Endothelial cell of umbilical vein (primary cell): Measurements from ENCODE around the gene KISS1R. TPM values are rescaled to one million over a fixed set of nuclear protein-coding genes. Genes with fewer than 3 reads are reported as not detected.

ENCODE experiments used
- BruUV-seq: library from RNA; stranded (reverse); fragments of 400-500 nt; replicated peaks from 2 replicates; lab custom pipeline; 2021; lab: Mats Ljungman, UMichigan
- CTCF ChIA-PET: fragments of 300-600, 350-600 bp; sonication (Branson Sonifier 250); formaldehyde crosslinking; loops from one replicate; lab custom pipeline; 2021; ENCODE audit warnings: antibody characterized with exemption, inconsistent platforms; lab: Charles Lee
- POLR2A ChIA-PET: fragments of 300-600, 350-600 bp; sonication (Branson Sonifier 250); formaldehyde crosslinking; loops from one replicate; lab custom pipeline; 2021; ENCODE audit warnings: antibody characterized with exemption, inconsistent platforms; lab: Charles Lee
- DNase-seq: peaks from one replicate; pipeline ENCODE4 v3.0.0-alpha.2; 2011; ENCODE audit warnings: low read depth, low spot score
- FAIRE-seq: peaks from 2 replicates; lab custom pipeline; 2011; peaks lifted over from hg19 to GRCh38; lab: Jason Lieb, UNC
- H2AFZ ChIP-seq: 2 replicates; pipeline ENCODE4 v1.6.0; 2012; ENCODE audit warnings: low read depth, low read length, control low read depth, inconsistent platforms
- H3K27ac ChIP-seq: 2 replicates; pipeline ENCODE4 v1.5.1; 2011; ENCODE audit warnings: low read depth, mild to moderate bottlenecking, control low read depth, low read length, moderate library complexity; ENCODE audit not compliant: insufficient read depth
- H3K27me3 ChIP-seq, 2 experiments: 2 replicates each; pipeline versions ENCODE4 v1.6.0 to v1.6.1; 2011; ENCODE audit warnings: low read length in 2 of 2, mixed read lengths in 1 of 2; ENCODE audit not compliant: control insufficient read depth in 2 of 2, insufficient read depth in 2 of 2
- H3K36me3 ChIP-seq, 2 experiments: 2 replicates in 1 of 2; 3 replicates in 1 of 2; pipeline ENCODE4 v1.5.1; 2011; ENCODE audit warnings: low read length in 2 of 2, mild to moderate bottlenecking in 1 of 2, moderate library complexity in 1 of 2; ENCODE audit not compliant: control insufficient read depth in 2 of 2, insufficient read depth in 2 of 2; ENCODE audit errors: extremely low read depth in 1 of 2
- H3K4me1 ChIP-seq: 3 replicates; pipeline ENCODE4 v1.5.1; 2011; ENCODE audit warnings: mild to moderate bottlenecking, low read length; ENCODE audit not compliant: control insufficient read depth, insufficient read depth; ENCODE audit errors: extremely low read depth
- H3K4me2 ChIP-seq: 2 replicates; pipeline ENCODE4 v1.6.1; 2011; ENCODE audit warnings: low read length, control low read depth, mixed read lengths; ENCODE audit not compliant: insufficient read depth
- H3K4me3 ChIP-seq, 3 experiments: fragments of 200-600 bp in 1 of 3; sonication (generic), shearing (Covaris generic) in 1 of 3; replicated peaks in 1 of 3; 2 replicates each; pipeline ENCODE4 v1.5.1; 2011 to 2016; ENCODE audit warnings: control low read depth in 3 of 3, low read length in 3 of 3, mild to moderate bottlenecking in 2 of 3, inconsistent platforms in 1 of 3, low read depth in 1 of 3, moderate library complexity in 1 of 3; ENCODE audit not compliant: insufficient read depth in 1 of 3
- H3K79me2 ChIP-seq: 2 replicates; pipeline ENCODE4 v1.6.0; 2012; ENCODE audit warnings: low read length, inconsistent platforms; ENCODE audit not compliant: control insufficient read depth, insufficient read depth
- H3K9ac ChIP-seq: replicated peaks from 2 replicates; pipeline ENCODE3; 2011; ENCODE audit warnings: low read length, control low read depth; ENCODE audit not compliant: insufficient read depth; ENCODE audit errors: extremely low read depth
- H3K9me1 ChIP-seq: replicated peaks from 3 replicates; pipeline ENCODE4 v1.6.0; 2011; ENCODE audit warnings: mild to moderate bottlenecking, low read length; ENCODE audit not compliant: control insufficient read depth, insufficient read depth; ENCODE audit errors: extremely low read depth
- H3K9me3 ChIP-seq: replicated peaks from 2 replicates; pipeline ENCODE4 v1.5.1; 2012; ENCODE audit warnings: low read length, inconsistent platforms; ENCODE audit not compliant: control insufficient read depth, insufficient read depth
- H4K20me1 ChIP-seq: replicated peaks from 2 replicates; pipeline ENCODE3; 2011; ENCODE audit warnings: mild to moderate bottlenecking, low read length; ENCODE audit not compliant: control insufficient read depth, insufficient read depth; ENCODE audit errors: extremely low read depth
- EZH2 ChIP-seq: IDR thresholded peaks from 2 replicates; pipeline ENCODE4 v1.6.1; 2012; ENCODE audit warnings: borderline replicate concordance, low read depth, mild to moderate bottlenecking, moderate library complexity, low read length, inconsistent platforms; ENCODE audit not compliant: severe bottlenecking
- FOS ChIP-seq: IDR thresholded peaks from 2 replicates; pipeline ENCODE4 v1.6.1; 2011; ENCODE audit warnings: mild to moderate bottlenecking, low read length, moderate library complexity, borderline replicate concordance; ENCODE audit not compliant: insufficient read depth
- GATA2 ChIP-seq: IDR thresholded peaks from 2 replicates; pipeline ENCODE4 v1.7.0; 2011; ENCODE audit warnings: low read depth, mild to moderate bottlenecking, moderate library complexity, mixed read lengths, low read length; ENCODE audit not compliant: insufficient read length, insufficient read depth
- JUN ChIP-seq: IDR thresholded peaks from 2 replicates; pipeline ENCODE4 v1.6.1; 2011; ENCODE audit warnings: borderline replicate concordance, low read depth; ENCODE audit not compliant: insufficient read length, insufficient read depth
- MAX ChIP-seq: IDR thresholded peaks from 2 replicates; pipeline ENCODE4 v1.6.1; 2011; ENCODE audit not compliant: insufficient read depth, insufficient read length
- MYC ChIP-seq: IDR thresholded peaks from one replicate; pipeline ENCODE4 v1.6.1; 2011; ENCODE audit warnings: mild to moderate bottlenecking, low read depth, low read length
- POLR2A ChIP-seq: IDR thresholded peaks from 2 replicates; pipeline ENCODE4 v1.6.1; 2012; ENCODE audit warnings: low read depth, mild to moderate bottlenecking, control low read depth, low read length
- POLR2AphosphoS5 ChIP-seq: IDR thresholded peaks from 2 replicates; pipeline ENCODE4 v1.6.1; 2012; ENCODE audit warnings: low read depth, mild to moderate bottlenecking, control low read depth, low read length, moderate library complexity; ENCODE audit not compliant: insufficient read depth
- dilution Hi-C: fragments of 300-500 bp; cut with MboI; formaldehyde crosslinking; loops from one replicate; pipeline ENCODE4 v1.15.0; 2019; ENCODE audit warnings: low sequenced_read_pairs; ENCODE audit not compliant: extremely low pct_ligation_motif_present
- intact Hi-C: fragments of 100-400 bp; cut with micrococcal nuclease; formaldehyde crosslinking; loops from one replicate; pipeline ENCODE4 v1.10.0; 2022
- polyA plus RNA-seq, 4 experiments: library from polyadenylated mRNA; depleted of rRNA in 3 of 4; stranded (reverse) in 3 of 4; unstranded in 1 of 4; fragments of >200 nt; gene quantifications; 2 replicates each; pipeline versions ENCODE4 v1.2.1 to v1.2.3, GENCODE V29; 2011 to 2012; ENCODE audit warnings: missing spikeins in 1 of 4
- total RNA-seq: library from RNA; stranded (reverse); gene quantifications from 2 replicates; pipeline ENCODE4 v1.2.3, GENCODE V29; 2021
- TF ChIP-seq, protein P1 (sequence below), 2 donors: IDR thresholded peaks; 1 replicate in 1 of 2; 2 replicates in 1 of 2; pipeline ENCODE4 v1.5.1; 2011; ENCODE audit warnings: low read length in 2 of 2, mild to moderate bottlenecking in 2 of 2, moderate library complexity in 2 of 2, control low read depth in 1 of 2, inconsistent platforms in 1 of 2, low read depth in 1 of 2; ENCODE audit not compliant: insufficient read depth in 1 of 2; ENCODE audit errors: extremely low read depth in 1 of 2

The KISS1R gene
- total and polyA plus RNA-seq, 2 donors (not counting 3 experiments of a cell fraction or from before 2014, with no cell fraction given): not detected

GRCh38 chr19:953445-954271 lies 36.5 kb downstream of the KISS1R start:
- H3K9me3 ChIP-seq: no peaks in the 10 kb centered on the region
- no peak overlapping the region for H3K4me2 ChIP-seq
- H3K9ac ChIP-seq: no peak overlapping the region
- H3K4me3 ChIP-seq: no peak overlapping the region
- TF ChIP-seq MYC (no peak), GATA2 (no peak), EZH2 (no peak), JUN (no peak), FOS (no peak)
- H3K79me2 ChIP-seq: no peaks in the 10 kb centered on the region
- no peak for DNase-seq
- no peak overlapping the region for H2AFZ ChIP-seq
- H3K9me1 ChIP-seq: no peaks in the 10 kb centered on the region
- POLR2A ChIA-PET: no interaction called here
- intact Hi-C loops (no loop called here), dilution Hi-C loops (no loop called here)
- H3K36me3 ChIP-seq: no peaks in the 10 kb centered on the region
- no TSS peak for BruUV-seq
- no peak for FAIRE-seq
- no peaks in the 10 kb centered on the region for H3K27me3 ChIP-seq
- CTCF ChIA-PET: interaction anchor here (1.5 kb wide), 1 partner anchor 48 kb away, joined by 3 read pairs; no protein-coding TSS in a partner anchor
- peaks cover 4% of the 10 kb centered on the region for H3K4me1 ChIP-seq
- H3K27ac ChIP-seq: no peak overlapping the region
- H4K20me1 ChIP-seq: no peaks in the 10 kb centered on the region

DNA sequence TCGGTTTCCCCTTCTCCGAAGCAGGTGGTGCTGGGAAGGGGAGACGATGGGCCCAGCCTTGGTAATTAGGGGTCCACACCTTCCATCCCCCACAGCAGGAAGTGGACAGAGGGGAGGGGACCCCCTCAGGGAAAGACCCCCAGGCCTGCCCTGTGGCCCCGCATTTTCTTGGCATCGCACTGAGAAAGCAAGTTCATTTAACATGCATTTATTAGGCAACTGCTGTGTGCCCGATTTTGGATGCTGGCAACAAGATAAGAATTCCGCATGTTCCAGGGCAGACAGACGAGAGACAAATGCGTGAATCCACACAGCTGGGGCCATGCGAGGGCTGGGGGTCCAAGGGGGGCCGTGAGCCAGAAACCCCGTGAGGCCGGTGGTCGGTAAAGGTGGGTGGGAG lies 37.1 kb downstream of the KISS1R start:
- BruUV-seq: no TSS peak
- H3K79me2 ChIP-seq: no peaks in the 10 kb centered on the region
- no peaks in the 10 kb centered on the region for H3K36me3 ChIP-seq
- H3K9me1 ChIP-seq: no peaks in the 10 kb centered on the region
- peaks cover 4% of the 10 kb centered on the region for H3K4me1 ChIP-seq
- H3K4me2 ChIP-seq: no peak overlapping the region
- H4K20me1 ChIP-seq: no peaks in the 10 kb centered on the region
- no peak overlapping the region for H3K4me3 ChIP-seq
- no peaks in the 10 kb centered on the region for H3K9me3 ChIP-seq
- H3K9ac ChIP-seq: no peak overlapping the region
- H3K27ac ChIP-seq: no peak overlapping the region
- intact Hi-C loops: no loop called here
- no peak overlapping the region for H2AFZ ChIP-seq
- CTCF ChIA-PET: no interaction called here
- FAIRE-seq: no peak
- dilution Hi-C loops: no loop called here
- POLR2A ChIA-PET: no interaction called here
- H3K27me3 ChIP-seq: no peaks in the 10 kb centered on the region
- no peak for DNase-seq
- TF ChIP-seq MAX: no peak
- TF ChIP-seq, protein P1, sequence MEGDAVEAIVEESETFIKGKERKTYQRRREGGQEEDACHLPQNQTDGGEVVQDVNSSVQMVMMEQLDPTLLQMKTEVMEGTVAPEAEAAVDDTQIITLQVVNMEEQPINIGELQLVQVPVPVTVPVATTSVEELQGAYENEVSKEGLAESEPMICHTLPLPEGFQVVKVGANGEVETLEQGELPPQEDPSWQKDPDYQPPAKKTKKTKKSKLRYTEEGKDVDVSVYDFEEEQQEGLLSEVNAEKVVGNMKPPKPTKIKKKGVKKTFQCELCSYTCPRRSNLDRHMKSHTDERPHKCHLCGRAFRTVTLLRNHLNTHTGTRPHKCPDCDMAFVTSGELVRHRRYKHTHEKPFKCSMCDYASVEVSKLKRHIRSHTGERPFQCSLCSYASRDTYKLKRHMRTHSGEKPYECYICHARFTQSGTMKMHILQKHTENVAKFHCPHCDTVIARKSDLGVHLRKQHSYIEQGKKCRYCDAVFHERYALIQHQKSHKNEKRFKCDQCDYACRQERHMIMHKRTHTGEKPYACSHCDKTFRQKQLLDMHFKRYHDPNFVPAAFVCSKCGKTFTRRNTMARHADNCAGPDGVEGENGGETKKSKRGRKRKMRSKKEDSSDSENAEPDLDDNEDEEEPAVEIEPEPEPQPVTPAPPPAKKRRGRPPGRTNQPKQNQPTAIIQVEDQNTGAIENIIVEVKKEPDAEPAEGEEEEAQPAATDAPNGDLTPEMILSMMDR (IDR thresholded peaks at IDR 0.05; ENCODE audit: extremely low read depth in 1 of 2, insufficient read depth in 1 of 2, low read depth in 1 of 2, low read length in 2 of 2): no peak
- no peak for TF ChIP-seq POLR2AphosphoS5
- no peak for TF ChIP-seq JUN
- no peak for TF ChIP-seq POLR2A
